HCT116 (cell line): ENCODE measurements around the gene PDE6B. TPM values are rescaled to one million over a fixed set of nuclear protein-coding genes. Genes with fewer than 3 reads are reported as not detected.

ENCODE experiments used
- ATAC-seq: fragments of 200-7000 bp; cut with Tn5 transposase; 2 replicates; pipeline ENCODE4 v1.9.1; 2020; ENCODE audit warnings: mild to moderate bottlenecking, moderate library complexity
- BruUV-seq: library from RNA; stranded (reverse); fragments of 400-500 nt; replicated peaks from 2 replicates; lab custom pipeline; 2021; lab: Mats Ljungman, UMichigan
- CTCF ChIA-PET: fragments of 300-600 bp; sonication (Branson Sonifier 250); formaldehyde crosslinking; loops from one replicate; lab custom pipeline; 2021; ENCODE audit warnings: antibody characterized with exemption; lab: Charles Lee
- POLR2A ChIA-PET: fragments of 300-600, 350-600 bp; sonication (Branson Sonifier 250); formaldehyde crosslinking; loops from one replicate; lab custom pipeline; 2021; ENCODE audit warnings: antibody characterized with exemption; lab: Charles Lee
- RAD21 ChIA-PET, 2 experiments: fragments of 300-600 bp; sonication (Branson Sonifier 250); formaldehyde crosslinking; loops; one replicate each; lab custom pipeline; 2023; ENCODE audit warnings: low total read pairs in 2 of 2; ENCODE audit not compliant: uncharacterized antibody in 2 of 2, unreplicated experiment in 2 of 2, low non-redundant PET in 1 of 2; lab: Charles Lee
- DNase-seq: peaks from one replicate; pipeline ENCODE4 v3.0.0-alpha.2; 2010; ENCODE audit warnings: low read depth, low spot score
- H2AFZ ChIP-seq: fragments of 200-600 bp; shearing (Covaris generic), sonication (generic); 2 replicates; pipeline ENCODE4 v1.6.1; 2017; ENCODE audit warnings: low read depth, mixed run types, mixed read lengths, antibody characterized with exemption, low read length; ENCODE audit not compliant: poor library complexity, severe bottlenecking
- H3K27ac ChIP-seq: 2 replicates; pipeline ENCODE4 v1.5.1; 2012; ENCODE audit warnings: low read depth, low read length
- H3K27me3 ChIP-seq: fragments of 200-600 bp; sonication (generic); 2 replicates; pipeline ENCODE4 v1.6.1; 2016; ENCODE audit warnings: mixed run types, low read length, mixed read lengths; ENCODE audit not compliant: insufficient read depth
- H3K36me3 ChIP-seq, 2 experiments: fragments of 200-500 bp in 1 of 2; fragments of 200-600 bp in 1 of 2; sonication (Bioruptor generic) in 1 of 2; sonication (generic) in 1 of 2; 2 replicates each; pipeline versions ENCODE4 v1.5.1 to v1.6.1; 2014 to 2016; ENCODE audit warnings: low read length in 2 of 2, inconsistent platforms in 1 of 2, mixed read lengths in 1 of 2, mixed run types in 1 of 2; ENCODE audit not compliant: insufficient read depth in 2 of 2, control insufficient read depth in 1 of 2
- H3K4me1 ChIP-seq, 2 experiments: fragments of 200-600 bp in 1 of 2; sonication (generic) in 1 of 2; 2 replicates each; pipeline versions ENCODE4 v1.5.1 to v1.6.1; 2012 to 2017; ENCODE audit warnings: low read length in 2 of 2, inconsistent platforms in 1 of 2, mild to moderate bottlenecking in 1 of 2, mixed read lengths in 1 of 2, mixed run types in 1 of 2, moderate library complexity in 1 of 2; ENCODE audit not compliant: insufficient read depth in 2 of 2, control insufficient read depth in 1 of 2
- H3K4me2 ChIP-seq: fragments of 200-600 bp; sonication (generic); 2 replicates; pipeline ENCODE4 v1.6.1; 2017; ENCODE audit warnings: mixed run types, low read length, mixed read lengths
- H3K4me3 ChIP-seq, 2 experiments: fragments of 200-600 bp in 1 of 2; sonication (generic) in 1 of 2; replicated peaks in 1 of 2; 2 replicates each; pipeline ENCODE4 v1.5.1; 2011 to 2016; ENCODE audit warnings: low read length in 2 of 2, control low read depth in 1 of 2, low read depth in 1 of 2, mild to moderate bottlenecking in 1 of 2, mixed read lengths in 1 of 2, mixed run types in 1 of 2
- H3K79me2 ChIP-seq: fragments of 200-600 bp; sonication (generic); 2 replicates; pipeline ENCODE4 v1.6.1; 2017; ENCODE audit warnings: mild to moderate bottlenecking, mixed run types, low read length, moderate library complexity, mixed read lengths; ENCODE audit not compliant: insufficient read depth
- H3K9ac ChIP-seq: fragments of 200-600 bp; sonication (generic); 2 replicates; pipeline ENCODE4 v1.6.1; 2016; ENCODE audit warnings: low read length, mixed read lengths
- H3K9me2 ChIP-seq: fragments of 200-600 bp; sonication (generic), shearing (Covaris generic); 2 replicates; pipeline ENCODE4 v1.6.1; 2017; ENCODE audit warnings: mixed run types, mild to moderate bottlenecking, moderate library complexity; ENCODE audit not compliant: insufficient read depth
- H3K9me3 ChIP-seq, 2 experiments: fragments of 200-500 bp in 1 of 2; fragments of 200-600 bp in 1 of 2; sonication (Bioruptor generic) in 1 of 2; sonication (generic) in 1 of 2; 2 replicates each; pipeline ENCODE4 v1.6.1; 2014 to 2017; ENCODE audit warnings: low read length in 2 of 2, mixed read lengths in 2 of 2, inconsistent platforms in 1 of 2, low read depth in 1 of 2, mild to moderate bottlenecking in 1 of 2, mixed run types in 1 of 2, moderate library complexity in 1 of 2; ENCODE audit not compliant: control insufficient read depth in 1 of 2, insufficient read depth in 1 of 2
- H4K20me1 ChIP-seq: fragments of 200-600 bp; sonication (generic), shearing (Covaris generic); 2 replicates; pipeline ENCODE4 v1.6.1; 2017; ENCODE audit warnings: mixed run types, mild to moderate bottlenecking, moderate library complexity; ENCODE audit not compliant: insufficient read depth
- ATF3 ChIP-seq: IDR thresholded peaks from 2 replicates; pipeline ENCODE4 v1.6.1; 2012
- CBX3 ChIP-seq: IDR thresholded peaks from 2 replicates; pipeline ENCODE4 v1.6.1; 2012; ENCODE audit warnings: low read depth
- EGR1 ChIP-seq: IDR thresholded peaks from 2 replicates; pipeline ENCODE4 v1.6.1; 2012; ENCODE audit warnings: low read depth
- EZH2 ChIP-seq: fragments of 200-600 bp; sonication (generic); IDR thresholded peaks from 2 replicates; pipeline ENCODE4 v1.6.1; 2017; ENCODE audit warnings: antibody characterized with exemption, mixed run types
- EZH2phosphoT487 ChIP-seq: fragments of 200-600 bp; IDR thresholded peaks from 2 replicates; pipeline ENCODE4 v1.6.1; 2018; ENCODE audit warnings: antibody characterized with exemption, borderline replicate concordance
- FOSL1 ChIP-seq: IDR thresholded peaks from 2 replicates; pipeline ENCODE4 v1.6.1; 2012; ENCODE audit warnings: low read depth
- JUND ChIP-seq: IDR thresholded peaks from 2 replicates; pipeline ENCODE4 v1.6.1; 2012
- POLR2A ChIP-seq: IDR thresholded peaks from 2 replicates; pipeline ENCODE4 v1.7.0; 2011; ENCODE audit warnings: borderline replicate concordance; ENCODE audit not compliant: insufficient read depth, insufficient read length; ENCODE audit errors: extremely low read depth
- POLR2AphosphoS5 ChIP-seq: IDR thresholded peaks from 2 replicates; pipeline ENCODE4 v1.6.1; 2011; ENCODE audit warnings: mild to moderate bottlenecking, low read depth, low read length, moderate library complexity
- REST ChIP-seq: IDR thresholded peaks from 2 replicates; pipeline ENCODE4 v1.6.1; 2012; ENCODE audit warnings: low read depth
- SP1 ChIP-seq: IDR thresholded peaks from 2 replicates; pipeline ENCODE4 v1.6.1; 2012; ENCODE audit warnings: low read depth
- SRF ChIP-seq: IDR thresholded peaks from 2 replicates; pipeline ENCODE4 v1.6.1; 2012; ENCODE audit warnings: low read depth
- TCF7L2 ChIP-seq: IDR thresholded peaks from 2 replicates; pipeline ENCODE4 v1.7.0; 2011; ENCODE audit warnings: borderline replicate concordance, inconsistent platforms; ENCODE audit not compliant: insufficient read depth, insufficient read length; ENCODE audit errors: extremely low read depth
- YY1 ChIP-seq: IDR thresholded peaks from 2 replicates; pipeline ENCODE4 v1.6.1; 2011; ENCODE audit warnings: low read length, low read depth, moderate library complexity, mild to moderate bottlenecking; ENCODE audit not compliant: insufficient replicate concordance; ENCODE audit errors: extremely low read depth
- intact Hi-C: fragments of 100-400 bp; cut with micrococcal nuclease; formaldehyde crosslinking; loops from 2 replicates; pipeline ENCODE4 v1.10.0; 2022
- total RNA-seq: library from RNA; stranded (reverse); gene quantifications from one replicate; pipeline ENCODE4 v1.2.1, GENCODE V29; 2021; ENCODE audit not compliant: unreplicated experiment
- TF ChIP-seq, protein P1 (sequence below): IDR thresholded peaks from 2 replicates; pipeline ENCODE4 v1.6.1; 2011; ENCODE audit warnings: mild to moderate bottlenecking, low read length, moderate library complexity; ENCODE audit not compliant: insufficient replicate concordance; ENCODE audit errors: extremely low read depth
- TF ChIP-seq, protein P2 (sequence below): IDR thresholded peaks from 2 replicates; pipeline ENCODE4 v1.6.1; 2012

PDE6B gene
- total RNA-seq, 1 experiment from 2014 or later = not detected

DNA sequence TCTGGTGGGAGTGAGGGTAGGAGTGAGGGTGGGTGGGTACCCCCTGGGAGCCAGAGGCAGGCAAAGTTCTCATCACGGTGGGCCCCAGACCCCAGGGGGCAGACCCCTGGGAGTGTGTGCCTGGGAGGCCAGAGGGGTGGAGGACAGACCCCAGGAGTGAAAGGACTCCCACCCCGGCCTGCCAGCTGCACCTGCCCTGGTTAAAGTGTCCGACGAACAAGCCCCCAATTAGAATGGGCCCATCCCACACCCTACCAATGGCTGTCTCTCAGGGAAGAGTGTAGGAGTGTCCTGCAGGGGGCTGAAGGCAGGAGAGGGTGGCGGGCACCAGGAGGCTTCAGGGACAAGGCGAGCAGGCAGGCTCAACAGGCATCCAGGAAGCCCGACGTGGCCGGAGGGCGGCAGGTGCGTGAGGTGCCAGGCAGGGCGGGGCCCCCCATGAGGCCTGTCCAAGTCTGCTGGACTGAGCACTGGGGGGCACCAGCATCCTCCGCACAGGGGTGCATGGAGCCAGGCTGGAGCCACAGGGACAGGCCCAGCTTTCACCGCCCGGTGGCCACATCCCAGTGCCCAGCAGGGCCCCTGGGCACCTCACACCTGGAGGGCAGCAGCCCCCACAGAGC is 8.7 kb downstream of the PDE6B start:
- intact Hi-C loops = no loop called here
- peak; percentile 25; the same call in 1 of the 2 replicates for ATAC-seq
- CTCF ChIA-PET = no interaction called here

More for the DNA sequence above, 8.7 kb downstream of the PDE6B start:
- no peaks in the 10 kb centered on the region for H3K79me2 ChIP-seq
- H3K9me3 ChIP-seq = no peaks in the 10 kb centered on the region; a peak in 1 of 4 replicates
- no peak overlapping the region for H3K27ac ChIP-seq
- POLR2A ChIA-PET = no interaction called here
- H3K4me3 ChIP-seq = no peak overlapping the region
- no peaks in the 10 kb centered on the region for H3K9me2 ChIP-seq
- TF ChIP-seq FOSL1 (no peak), TCF7L2 (no peak), EZH2 (no peak), SRF (no peak), JUND (no peak), REST (no peak), CBX3 (no peak), POLR2A (no peak), EZH2phosphoT487 (no peak), SP1 (no peak), ATF3 (no peak), YY1 (no peak), EGR1 (no peak), POLR2AphosphoS5 (no peak)
- TF ChIP-seq, protein P1, sequence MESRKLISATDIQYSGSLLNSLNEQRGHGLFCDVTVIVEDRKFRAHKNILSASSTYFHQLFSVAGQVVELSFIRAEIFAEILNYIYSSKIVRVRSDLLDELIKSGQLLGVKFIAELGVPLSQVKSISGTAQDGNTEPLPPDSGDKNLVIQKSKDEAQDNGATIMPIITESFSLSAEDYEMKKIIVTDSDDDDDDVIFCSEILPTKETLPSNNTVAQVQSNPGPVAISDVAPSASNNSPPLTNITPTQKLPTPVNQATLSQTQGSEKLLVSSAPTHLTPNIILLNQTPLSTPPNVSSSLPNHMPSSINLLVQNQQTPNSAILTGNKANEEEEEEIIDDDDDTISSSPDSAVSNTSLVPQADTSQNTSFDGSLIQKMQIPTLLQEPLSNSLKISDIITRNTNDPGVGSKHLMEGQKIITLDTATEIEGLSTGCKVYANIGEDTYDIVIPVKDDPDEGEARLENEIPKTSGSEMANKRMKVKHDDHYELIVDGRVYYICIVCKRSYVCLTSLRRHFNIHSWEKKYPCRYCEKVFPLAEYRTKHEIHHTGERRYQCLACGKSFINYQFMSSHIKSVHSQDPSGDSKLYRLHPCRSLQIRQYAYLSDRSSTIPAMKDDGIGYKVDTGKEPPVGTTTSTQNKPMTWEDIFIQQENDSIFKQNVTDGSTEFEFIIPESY = no peak
- TF ChIP-seq, protein P2, sequence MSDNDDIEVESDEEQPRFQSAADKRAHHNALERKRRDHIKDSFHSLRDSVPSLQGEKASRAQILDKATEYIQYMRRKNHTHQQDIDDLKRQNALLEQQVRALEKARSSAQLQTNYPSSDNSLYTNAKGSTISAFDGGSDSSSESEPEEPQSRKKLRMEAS = no peak
- no peak overlapping the region for H3K4me2 ChIP-seq
- no peaks in the 10 kb centered on the region for H3K4me1 ChIP-seq
- H3K36me3 ChIP-seq = no peaks in the 10 kb centered on the region
- no peaks in the 10 kb centered on the region for H4K20me1 ChIP-seq
- RAD21 ChIA-PET = no interaction called here
- H3K27me3 ChIP-seq = no peaks in the 10 kb centered on the region
- H3K9ac ChIP-seq = no peak overlapping the region
- no peak for DNase-seq
- no TSS peak for BruUV-seq
- no peak overlapping the region for H2AFZ ChIP-seq
